Superior temporal gyrus (tissue), 1 donor: ENCODE measurements around the gene ADM2.
A peak's percentile ranks its signal among the peaks of the same experiment; 100 is the strongest.
"Not testable (repeated sequence)": the region's sequence is repeated elsewhere in the genome, so short reads cannot be mapped to it uniquely, and the experiment has no call there.

ENCODE experiments used
- DNase-seq: peaks from one replicate; pipeline ENCODE4 v3.0.0-alpha.2; 2016; ENCODE audit errors: extremely low spot score

Gene ADM2

DNA sequence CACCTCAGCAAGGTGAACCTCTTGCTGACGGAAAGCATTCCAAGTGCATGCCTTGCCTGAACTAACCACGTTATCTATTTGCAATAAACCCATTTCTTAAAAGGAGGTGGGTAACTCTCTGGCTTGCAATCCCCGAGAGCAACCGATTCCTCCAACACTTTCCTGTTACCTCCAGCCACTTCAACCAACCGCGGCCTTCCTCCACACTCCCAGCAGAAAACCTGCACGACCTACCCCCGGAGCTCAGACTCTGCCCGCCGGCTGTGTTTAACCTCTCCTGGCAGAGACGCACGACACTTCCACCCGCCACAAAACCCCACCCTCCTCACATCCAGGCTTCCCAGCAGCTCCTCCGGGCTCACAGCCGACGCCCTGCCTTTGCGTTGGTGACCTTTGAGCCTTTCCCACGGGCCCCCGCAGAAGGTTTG, 43.3 kb downstream of the ADM2 start:
- DNase-seq = no peak

DNA sequence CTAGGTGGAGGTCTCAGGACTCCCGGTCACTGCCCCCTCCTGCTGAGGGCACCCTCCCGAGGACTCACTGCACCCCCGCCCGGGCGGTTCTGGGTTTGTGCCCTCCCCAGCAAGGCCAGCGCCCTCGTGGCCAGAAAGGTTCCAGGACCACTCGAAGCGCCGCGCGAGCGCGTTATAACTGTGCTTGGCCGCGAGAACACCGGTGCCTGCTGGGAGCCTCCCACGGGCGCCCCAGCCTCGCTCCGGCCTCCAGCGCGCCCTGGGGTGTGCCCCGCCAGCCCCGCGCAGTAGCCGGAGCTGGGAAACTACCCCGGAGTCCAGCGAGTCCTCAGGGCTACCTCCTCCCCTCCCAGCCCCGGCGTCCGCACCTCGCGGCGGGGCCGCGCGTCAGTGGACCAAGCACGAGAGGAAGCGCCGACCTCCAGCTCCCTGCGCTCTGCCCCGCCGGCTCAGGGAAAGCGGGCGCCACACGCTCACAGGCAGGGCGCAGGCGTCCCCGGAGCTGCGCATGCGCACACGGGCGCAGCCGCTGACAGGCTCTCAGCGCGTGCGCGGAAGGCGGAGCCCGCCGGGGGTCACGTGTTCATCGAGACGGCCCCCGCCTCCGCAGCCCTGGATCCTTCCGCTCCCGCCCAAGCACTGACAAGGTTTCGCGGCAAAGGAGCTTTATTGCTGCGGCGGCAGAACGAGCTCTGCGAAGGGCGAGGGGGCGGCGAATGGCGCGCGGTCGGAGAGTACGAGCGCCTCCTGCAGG, 43.9 kb downstream of the ADM2 start, which contains the start of gene SCO2:
Gene SCO2 (minus strand): TSS at position 495 of the 754 bp plus-strand sequence. CDS start 1,187 bp downstream, outside the sequence.
- DNase-seq = peak; percentile 97

DNA sequence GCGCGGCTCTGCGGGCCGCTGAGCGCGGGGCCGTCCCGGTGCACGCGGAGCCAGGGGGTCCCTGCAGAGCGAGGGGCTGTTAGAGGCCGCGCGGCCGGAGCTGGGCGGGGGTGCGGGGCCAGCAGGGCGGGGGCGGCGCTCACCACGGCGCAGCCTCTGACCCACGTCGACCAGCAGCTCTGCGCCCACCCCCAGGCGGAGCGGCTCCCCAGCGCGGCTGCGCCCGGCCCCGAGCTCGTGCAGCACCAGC, 44.4 kb downstream of the ADM2 start:
- no peak for DNase-seq

DNA sequence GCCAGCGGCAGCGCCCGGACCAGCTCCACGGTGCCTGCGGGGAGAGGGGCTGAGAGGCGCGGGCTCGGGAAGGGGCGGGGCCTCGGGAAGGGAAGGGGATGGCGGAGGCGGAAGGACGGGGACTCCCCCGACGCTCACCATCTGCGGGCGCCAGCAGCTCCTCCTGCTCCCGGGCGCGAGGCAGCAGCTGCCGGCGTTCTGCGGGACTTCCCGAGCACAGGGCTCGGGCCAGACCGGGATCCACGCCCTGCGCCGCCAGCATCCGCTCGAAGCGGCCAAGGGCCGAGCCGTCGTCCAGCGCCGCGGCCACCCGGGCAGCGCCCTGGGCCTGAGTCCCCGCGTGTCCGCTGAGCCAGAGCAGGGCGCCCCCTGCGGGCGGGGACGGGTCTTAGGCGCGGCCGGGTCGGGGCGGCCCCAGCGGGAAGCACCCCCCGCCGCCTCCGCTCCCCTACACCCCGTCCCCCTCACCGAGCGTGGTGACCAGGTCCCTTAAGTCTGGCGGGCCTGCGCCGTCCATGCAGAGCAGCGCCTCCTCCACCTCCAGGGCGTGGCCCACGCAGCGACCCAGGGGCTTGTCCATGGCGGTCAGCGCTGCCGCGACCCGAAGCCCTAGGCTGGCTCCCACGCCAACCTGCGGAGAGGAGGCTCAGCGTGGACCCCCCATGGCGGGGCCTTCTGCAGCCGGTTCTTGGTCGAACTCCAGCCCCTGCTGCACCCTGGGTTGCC, 44.9 kb downstream of the ADM2 start:
- DNase-seq = peak; percentile 23

DNA sequence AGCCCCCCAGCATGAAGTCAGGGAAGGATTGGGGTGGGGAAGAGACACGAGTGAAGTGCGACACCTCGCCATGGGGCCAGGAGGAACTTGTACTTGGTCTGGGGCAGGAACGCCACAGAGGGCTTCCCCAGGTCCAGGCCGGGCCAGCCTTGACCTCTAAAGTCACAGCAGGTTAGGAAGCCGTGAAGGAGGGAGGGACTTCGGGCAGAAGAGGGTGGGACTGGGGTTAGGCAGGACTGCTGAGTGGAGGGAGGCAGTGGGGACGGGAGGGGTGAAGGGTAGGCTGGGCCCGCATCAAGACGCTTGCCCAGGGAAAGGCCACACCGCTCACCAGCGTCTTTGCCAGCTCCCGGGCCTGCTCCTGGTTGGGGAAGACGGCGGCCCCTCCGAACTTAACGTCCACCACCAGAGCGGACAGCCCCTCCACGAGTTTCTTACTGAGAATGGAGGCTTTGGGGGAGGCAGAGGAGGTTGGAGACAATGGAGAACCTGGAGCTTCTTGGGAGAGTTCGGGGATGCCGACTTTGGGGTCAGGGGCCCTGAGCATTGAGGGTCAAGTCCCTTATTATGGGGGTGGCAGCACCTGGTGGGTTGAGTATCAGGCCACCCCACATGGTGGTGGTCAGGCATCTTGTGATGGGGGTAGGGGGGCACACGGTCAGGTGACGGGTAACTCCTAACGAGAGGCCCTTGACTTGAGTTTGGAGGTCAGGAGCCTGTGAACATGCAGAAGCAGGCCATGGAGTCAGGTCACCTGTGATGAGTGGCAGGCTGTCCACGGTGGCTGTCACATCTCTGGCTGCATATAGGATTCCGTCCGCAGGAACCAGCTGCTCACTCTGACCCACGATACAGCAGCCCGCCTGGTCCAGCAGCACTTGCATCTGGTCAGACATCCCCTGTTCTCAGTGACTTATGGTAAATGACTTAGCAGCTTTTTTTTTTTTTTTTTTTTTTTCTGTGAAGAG, 45.8 kb downstream of the ADM2 start:
- DNase-seq = no peak

DNA sequence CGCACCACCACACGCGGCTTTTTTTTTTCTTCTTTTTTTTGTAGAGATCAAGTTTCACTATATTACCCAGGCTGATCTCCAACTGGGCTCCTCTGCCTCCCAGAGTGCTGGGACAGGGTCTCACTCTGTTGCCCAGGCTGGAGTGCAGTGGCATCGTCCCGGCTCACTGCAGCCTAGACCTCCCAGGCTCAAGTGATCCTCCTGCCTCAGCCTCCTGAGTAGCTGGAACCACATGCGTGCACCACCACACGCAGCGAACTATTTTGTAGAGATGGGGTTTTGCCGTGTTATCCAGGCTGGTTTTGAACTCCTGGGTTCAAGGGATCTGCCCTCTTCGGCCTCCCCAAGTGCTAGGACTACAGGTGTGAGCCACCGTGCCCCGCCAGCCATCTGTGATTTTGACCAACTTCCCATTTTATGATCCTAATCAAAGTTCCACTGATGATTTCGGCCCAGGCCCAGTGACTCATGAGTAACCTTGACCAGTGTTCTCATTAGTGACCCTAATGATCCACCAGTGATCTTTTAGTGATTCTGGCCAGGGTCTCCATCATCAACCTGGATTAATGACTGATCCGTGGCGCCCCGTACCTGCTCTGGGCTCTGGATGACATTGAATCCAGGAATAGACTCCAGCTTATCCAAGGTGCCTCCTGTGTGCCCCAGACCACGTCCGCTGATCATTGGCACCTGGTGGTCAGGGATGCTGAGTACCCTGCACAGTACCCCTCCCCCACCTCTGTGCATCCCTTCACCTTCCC, 46.8 kb downstream of the ADM2 start:
- DNase-seq = no peak

DNA sequence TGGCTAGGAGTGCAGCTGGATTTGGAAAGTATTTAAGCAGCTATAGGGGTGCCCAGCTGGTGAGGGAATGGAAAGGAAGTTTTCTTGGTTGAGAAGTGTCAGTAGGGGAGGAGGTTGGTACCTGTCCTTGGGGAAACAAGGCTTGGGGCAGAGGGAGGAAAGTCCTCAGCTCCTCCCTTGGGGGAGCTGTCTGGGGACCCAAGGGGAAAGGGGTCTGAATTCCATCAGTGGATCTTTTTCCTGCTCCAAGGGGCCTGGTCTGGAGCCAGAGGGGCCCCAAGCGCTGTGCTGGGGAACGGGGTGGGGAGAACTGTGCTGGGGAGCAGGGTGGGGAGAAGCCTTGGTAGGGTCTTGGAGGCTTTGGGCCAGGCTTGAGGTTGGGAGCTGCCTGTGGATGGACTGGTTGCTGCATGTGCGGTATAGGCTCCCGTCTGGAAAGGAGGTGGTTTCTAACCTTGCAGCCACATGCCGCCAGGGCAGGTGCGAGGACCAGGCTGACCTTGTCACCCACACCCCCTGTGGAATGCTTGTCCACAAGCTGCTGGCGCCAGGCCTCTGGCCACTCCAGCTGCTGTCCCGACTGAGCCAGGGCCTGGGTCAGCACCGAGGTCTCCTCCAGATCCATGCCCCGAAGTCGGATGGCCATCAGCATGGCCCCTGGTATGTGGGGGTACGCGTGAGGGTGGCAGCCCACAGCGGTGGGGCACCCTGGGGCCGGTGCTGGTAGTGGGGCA, 47.5 kb downstream of the ADM2 start:
- no peak for DNase-seq

DNA sequence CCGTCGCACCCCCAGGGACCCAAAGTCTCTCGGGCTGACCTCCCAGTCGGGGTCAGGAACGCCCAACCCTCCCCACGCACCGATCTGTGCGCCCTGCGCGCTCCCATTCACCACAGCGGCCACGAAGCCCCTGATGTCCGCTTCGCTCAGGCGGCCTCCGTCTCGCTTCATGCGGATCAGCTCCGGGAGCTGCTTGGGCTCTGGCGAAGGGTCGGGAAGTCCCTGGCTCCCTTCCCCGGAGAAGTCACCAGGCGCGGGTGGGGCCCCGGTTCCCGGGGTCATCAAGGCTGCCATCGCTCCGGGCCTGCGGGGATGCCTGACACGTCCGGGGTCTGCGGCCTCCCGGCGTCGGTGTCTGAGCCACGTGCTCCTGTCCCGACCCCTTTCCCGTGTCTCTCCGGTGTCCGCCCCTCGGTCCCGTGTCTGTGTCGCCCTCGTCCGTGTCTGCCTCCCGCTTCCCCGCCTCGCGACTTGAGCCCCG, 48.1 kb downstream of the ADM2 start:
- DNase-seq = no peak

DNA sequence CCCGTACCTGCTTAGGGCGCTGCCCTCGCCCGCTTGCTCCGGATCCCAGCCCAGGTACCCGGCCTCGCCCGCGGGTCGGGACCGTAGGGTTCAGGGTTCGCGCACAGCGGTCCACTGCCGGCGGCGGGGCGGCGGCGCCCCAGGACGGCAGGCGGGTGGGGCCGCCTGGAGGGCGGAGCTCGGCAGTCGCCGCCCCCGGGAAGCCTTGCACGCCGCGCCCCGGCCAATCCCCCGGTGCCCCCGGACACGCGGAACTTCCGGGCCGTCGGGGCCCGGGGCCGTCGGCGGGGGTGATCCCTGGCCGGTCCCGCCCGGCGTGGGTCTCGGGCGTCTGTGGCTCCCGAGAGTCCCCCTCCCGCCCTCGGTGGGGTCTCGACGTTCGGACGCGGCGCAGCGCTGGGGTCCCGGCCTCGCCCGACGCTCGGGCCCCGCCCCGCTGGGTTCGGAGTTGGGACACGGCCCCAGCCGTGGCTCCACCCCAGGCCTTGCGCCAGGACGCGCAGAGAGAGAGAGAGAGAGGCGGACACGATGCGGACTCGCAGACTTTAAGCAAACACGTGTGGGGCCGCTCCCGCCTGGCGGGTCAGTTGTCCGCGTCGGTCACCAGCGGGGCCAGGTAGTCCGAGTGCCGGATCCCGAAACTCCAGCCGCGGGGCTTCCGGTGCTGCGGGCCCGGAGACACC, 48.7 kb downstream of the ADM2 start, which contains the start of gene TYMP:
Gene TYMP (minus strand): TSS at position 116 of the 683 bp plus-strand sequence. CDS start 303 bp downstream, outside the sequence.
- DNase-seq = no peak

DNA sequence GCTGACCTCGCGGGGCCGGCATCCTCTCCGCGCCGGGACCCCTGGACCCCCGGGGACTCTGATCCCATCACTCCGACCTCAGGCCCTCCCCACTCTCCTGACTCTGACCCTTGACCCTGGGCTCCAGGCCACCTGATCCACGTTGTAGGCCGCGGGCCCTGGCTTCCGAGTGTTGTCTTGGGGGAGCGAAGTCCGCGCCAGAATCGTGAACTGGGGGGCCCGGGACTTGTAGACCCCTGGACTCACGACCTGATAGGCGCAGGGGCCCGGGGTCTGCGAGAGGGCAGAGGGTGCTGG, 49.2 kb downstream of the ADM2 start:
- DNase-seq = no peak

DNA sequence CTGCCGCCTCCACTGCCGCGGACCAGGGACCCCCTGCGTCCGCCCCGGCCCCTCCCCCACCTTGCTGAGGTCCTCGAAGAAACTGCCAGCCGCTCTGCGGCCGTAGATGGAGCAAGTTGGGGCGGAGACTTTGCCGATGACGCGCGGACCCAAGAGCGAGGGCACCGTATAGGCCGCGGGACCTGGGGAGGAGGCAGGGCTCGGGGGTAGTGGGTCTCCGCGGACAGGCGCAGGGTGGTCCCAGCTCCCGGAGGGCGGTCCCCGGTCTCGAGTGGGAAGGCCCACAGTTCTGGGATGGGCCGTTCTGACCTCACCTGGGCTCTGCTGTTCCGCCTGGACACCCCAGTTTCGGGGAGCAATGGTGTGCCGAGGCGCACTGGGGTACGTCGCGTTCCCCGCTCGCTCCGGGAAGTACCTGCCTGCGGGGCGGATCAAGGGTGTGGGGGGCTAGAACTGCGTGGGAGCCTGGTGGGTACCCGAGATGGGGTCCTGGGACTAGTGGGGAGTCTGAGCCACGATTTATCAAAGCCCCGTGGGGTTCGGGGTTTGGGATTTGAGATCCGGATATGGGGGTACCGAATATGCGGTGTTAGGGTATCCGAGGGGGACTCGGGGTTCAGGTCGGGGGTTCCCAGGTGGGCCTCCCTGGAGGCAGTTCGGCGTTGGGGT, 49.7 kb downstream of the ADM2 start:
- no peak for DNase-seq

DNA sequence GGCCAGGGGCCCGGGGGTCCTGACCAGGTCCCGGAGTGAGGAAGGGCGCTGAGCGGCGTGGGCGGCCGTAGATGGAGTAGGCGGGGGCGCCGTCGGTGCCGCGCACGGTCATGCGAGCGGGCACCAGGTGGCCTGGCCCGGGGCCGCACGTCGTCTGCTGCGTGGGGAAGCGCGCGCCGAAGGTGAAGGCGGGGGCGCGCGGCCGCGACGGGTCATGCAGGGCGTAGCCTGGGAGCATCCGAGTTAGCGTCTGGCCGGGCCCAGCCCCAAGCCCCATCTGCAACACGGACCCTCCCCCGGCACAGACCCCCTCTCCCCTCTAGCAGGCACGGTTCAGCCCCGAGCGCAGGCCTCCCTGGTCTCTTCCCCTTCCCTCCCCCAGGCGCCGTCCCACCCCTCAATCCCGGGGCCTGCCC, 50.2 kb downstream of the ADM2 start:
- no peak for DNase-seq

DNA sequence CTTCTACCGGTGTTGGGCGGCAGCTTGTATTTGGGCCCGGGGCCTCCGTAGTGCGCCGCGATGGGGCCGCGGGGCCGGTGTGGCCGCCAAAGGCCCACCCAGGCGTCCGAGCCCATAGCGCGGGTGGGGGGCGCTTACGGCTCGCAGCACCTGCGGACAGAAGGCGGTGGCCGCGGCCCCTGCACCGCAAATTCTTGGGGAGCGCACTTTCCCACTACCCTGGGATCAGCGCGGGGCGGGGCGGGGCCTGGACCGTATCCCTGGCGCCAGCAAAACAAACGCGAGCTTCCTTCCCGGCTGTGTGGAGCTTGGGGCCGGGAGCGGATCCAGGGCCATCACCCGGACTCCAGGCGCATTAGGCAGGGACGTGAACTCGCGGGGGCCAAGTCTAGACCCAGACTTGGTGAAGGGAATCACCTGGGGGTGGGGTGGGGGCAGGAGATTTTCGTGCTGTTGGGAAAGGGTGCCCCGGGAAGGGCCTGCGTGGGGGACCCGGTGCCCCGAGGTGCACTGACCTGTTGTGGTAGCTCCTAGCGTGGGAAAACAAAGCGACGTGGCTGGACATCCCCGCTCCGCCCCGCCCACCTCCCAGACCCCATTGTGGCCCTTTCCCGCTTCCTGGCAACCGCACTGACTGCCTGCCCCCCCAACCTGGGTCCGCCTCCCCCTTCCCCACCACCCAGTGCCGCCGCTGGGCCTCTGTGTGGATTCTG, 50.8 kb downstream of the ADM2 start:
- DNase-seq = no peak

DNA sequence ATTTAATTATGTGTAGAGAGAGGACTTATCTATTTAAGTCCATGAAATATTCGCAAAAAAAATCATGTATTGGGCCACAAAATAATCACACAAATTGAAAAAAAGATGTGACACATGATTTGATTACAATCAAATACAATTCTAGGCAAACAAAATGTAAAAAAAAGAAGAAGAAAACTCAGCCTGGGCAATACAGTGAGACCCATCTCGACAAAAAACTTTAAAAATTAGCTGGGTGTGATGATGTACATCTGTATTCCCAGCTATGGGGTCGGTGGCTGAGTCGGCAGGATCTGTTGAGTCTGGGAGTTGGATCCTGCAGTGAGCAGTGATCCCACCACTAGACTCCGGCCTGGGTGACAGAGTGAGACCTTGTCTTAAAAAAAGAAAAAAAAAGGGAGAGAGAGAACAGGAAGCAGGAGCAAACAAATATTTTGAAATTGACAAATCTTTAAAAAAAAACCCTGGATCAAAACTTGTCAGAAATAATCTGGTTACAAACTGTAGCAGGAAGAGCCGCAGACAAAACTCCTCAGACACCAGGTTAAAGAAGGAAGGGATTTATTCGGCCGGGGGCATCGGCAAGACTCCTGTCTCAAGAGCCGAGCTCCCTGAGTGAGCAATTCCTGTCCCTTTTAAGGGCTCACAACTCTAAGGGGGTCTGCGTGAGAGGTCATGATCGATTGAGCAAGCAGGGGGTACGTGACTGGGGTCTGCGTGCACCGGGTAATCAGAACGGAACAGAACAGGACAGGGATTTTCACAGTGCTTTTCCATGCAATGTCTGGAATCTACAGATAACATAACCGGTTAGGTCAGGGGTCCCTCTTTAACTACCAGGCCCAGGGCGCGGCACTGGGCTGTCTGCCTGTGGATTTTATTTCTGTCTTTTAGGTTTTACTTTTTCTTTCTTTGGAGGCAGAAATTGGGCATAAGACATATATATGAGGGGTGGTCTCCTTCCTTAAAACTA, 51.8 kb downstream of the ADM2 start:
- DNase-seq = no peak

DNA sequence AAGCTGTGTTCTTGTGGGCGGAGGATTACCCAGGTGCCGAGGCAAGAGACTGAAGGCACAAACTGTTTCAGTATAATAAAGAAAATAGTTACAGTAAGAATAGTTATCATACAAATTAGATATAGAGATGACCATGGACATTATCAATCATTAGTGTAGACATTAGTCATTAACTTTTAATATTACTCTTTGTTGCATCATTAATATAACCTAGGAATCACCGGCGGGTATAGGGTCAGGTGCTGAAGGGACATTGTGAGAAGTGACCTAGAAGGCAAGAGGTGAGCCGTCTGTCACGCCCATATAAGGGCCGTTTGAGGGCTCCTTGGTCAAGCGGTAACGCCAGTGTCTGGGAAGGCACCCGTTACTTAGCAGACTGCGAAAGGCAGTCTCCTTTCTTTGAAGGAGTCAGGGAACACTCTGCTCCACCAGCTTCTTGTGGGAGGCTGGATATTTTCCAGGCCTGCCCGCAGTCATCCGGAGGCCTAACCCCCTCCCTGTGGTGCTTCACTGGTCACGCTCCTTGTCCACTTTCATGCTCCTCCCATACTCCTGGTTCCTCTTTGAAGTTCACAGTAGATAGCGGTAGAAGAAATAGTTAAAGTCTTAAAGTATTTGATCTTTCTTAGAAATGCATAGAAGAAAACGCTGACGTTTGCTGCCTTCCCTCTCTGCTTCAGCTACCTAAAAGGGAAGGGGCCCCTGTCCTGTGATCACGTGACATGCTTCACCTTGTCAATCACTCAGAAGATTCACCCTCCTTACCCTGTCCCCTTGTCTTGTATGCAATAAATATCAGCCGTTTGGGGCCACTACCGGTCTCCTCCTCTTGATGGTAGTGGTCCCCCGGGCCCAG, 52.7 kb downstream of the ADM2 start:
- not testable (repeated sequence) for DNase-seq

DNA sequence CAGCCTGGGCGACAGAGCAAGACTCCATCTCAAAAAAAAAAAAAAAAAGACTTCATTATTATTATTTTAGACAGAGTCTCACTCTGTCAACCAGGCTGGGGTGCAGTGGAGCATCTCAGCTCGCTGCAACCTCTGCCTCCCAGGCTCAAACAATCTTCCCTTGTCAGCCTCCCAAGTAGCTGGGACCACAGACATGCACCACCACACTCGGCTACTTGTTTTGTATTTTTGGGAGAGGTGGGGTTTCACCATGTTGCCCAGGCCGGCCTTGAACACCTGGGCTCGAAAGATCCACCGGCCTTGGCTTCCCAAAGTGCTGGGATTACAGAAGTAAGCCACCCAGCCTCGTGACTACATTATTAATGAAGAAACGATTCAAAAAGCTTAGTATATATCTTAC, 53.8 kb downstream of the ADM2 start:
- no peak for DNase-seq
